Anterior cingulate cortex (tissue), 58 donors: ENCODE data around the gene SGSM2.

Source experiments
- DNase-seq, 58 donors: peaks; one replicate each; lab custom pipeline; 2025; lab: John Stamatoyannopoulos, UW

SGSM2 gene

GRCh38 chr17:2384439-2385127 is 47.3 kb downstream of the SGSM2 start:
- no peak for DNase-seq

GRCh38 chr17:2385240-2386210 is 48.2 kb downstream of the SGSM2 start:
- no peak for DNase-seq

- peak in 2 of 58 donors; percentile 32 to 36 for DNase-seq
Observed at GRCh38 chr17:2386400-2387085, 49.2 kb downstream of the SGSM2 start.

GRCh38 chr17:2387086-2388019 is 50.1 kb downstream of the SGSM2 start:
- DNase-seq: peak in 1 of 58 donors; percentile 33

DNA sequence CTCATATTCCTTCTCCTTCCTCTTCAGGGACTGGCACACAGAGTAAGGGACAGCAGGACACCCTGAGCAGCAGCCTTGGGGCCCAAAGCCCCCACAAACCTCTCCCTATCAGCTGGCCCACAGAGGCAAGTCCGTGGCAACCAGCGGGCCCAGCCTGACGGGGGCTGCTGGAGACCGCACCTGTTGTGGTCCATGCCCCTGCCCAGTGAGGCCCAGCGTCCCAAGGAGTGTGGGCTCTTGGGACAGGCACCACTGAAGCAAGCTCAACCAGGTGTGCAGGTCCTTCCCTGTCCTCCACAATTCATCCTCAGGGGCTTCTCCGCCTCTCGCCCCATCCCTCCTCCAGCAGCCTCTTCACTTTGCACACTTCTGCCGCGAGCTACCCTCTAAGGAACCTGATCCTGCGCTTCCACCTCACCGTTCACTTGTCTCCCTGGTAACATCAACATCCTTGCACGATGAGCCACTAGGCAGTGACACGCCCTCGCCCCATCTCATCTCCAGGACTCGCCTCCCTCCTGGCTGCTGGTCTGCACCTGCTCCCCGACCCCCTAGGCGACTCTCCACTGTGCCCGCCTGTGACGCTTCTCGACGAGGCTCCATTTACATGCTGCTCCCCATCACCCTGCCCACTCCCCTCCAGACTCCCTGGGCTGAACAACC is 50.9 kb downstream of the SGSM2 start:
- peak in 1 of 58 donors; percentile 15 for DNase-seq

DNA sequence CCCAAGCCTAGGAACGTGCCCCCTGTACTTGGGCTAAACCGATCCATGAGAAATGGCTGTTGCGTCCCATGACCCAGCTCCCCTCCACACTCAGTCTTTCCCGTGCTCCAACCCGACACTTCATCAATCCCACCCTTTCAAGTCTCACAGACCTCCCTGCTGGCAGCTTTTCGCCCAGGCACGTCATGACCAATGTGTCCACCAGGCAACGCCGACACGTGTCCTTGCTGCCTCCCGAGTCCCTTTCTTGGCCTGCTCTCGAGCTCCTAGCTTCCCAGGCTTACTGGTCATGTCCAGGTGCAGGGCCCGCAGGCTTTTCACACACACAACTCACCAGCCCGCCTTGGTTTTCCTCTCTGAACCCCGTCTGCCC is 51.4 kb downstream of the SGSM2 start:
- no peak for DNase-seq

DNA sequence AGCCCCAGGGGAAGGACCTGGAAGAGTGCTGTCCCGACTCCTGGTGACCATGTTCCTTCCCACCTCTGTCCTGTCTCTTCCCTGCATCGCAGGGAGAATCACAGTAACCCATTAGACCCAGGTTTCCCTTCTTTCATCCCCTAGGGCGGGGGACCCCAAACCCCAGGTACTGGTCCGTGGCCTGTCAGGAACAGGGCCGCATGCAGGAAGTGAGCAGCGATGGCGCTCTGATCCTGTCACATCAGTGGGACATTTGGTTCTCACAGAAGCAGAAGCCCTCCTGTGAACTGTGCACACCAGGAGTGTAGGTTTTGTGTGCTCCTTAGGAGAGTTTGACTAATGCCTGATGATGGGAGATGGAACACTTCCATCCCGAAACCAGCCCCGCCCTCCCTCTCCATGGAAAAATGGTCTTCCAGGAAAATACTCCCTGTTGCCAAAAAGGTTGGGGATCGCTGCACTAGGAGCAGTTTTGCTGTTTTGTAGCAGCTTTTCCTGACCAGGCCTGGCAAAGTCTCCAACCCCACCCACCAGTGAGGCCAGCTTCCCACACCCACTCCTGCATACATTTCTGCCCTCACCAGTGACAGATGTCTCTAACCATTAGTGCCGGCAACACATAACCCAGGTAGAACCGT is 53.0 kb downstream of the SGSM2 start:
- no peak for DNase-seq

GRCh38 chr17:2391597-2392251 is 54.4 kb downstream of the SGSM2 start:
- DNase-seq: no peak

DNA sequence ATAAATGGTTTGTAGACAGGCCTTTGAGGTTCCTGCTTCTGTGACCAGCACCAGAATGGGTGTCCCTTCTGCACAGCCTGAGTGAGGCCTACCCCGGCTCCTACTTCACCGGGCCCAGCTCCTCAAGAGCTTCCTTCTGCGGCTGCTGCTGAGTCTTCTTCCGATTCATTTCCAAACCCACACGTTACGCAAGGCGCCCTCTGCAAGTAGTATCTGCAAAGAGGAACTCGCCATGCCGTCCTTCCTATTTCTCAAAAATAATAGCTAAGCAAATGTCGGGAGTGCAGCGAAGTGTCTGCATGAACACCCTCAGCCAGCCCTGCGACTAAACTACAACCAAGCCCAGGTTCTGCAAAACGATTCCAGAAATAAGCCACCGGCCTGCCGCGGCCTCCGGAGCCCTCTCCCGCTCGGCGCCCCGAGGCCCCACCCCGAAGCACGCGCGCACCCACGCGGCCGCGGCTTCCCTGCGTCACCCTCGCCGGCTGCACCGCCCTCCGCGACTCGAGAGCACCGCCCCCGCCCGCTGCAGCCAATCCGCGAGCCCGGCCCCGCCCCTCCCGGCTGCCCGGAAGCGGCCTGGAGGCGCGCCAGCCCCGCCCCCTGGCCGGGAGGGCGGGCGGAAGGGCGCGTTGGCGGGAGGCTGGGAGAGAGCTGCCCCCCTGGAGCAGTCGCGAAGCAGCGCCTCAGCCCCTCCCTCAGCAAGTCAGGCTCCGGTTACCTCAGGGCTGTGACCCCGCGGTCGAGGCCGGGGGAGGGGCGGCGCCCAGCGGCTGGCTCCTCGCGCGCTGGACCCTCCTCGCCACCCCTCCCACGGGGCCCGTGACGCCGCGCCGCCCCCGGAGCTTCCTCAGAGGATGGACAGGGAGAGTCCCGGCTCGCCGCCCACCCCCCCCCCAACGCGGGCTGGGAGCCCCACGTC is 55.2 kb downstream of the SGSM2 start:
- DNase-seq: peak; percentile 61 to 97 (median 92)

DNA sequence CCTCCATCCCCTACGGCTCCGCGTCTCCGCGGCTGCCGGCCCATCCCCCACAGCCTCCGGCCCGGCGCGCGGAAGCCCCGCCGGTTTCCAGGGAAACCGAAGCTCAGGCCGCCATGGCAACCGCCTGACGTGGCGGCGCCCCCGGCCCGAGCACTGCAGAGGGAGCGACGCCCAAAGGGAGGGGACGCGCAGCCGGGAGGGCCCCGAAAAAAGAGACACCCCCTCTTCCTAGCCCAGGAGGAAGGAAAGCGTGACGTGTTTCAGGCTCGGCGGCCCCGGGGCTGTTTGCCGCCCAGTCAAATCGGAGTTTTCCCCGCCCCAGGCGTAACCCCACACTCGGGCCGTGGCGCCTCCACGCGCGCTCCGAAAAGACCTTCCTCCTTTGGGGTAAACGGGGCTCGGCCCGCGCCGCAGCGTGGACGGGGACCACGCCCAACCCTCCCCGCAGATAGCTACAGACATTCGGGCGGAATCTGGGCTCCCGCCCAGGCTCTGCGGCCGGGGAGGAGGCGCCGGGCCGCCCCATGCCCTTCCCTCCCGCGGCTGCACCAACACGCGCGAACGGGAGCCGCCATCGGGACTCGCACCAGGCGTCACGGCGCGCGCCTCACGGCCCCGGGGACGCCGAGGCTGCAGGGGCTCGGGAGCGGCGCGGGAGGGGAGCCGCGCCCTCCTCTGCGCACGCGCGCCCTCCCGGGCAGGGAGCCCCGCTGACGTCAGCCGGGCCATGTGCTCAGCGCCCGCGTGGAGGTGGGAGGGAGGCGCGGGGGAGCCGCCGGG is 56.1 kb downstream of the SGSM2 start:
- peak in 56 of 58 donors; percentile 25 to 92 (median 83) for DNase-seq

- DNase-seq: no peak
Observed at GRCh38 chr17:2393954-2394749, 56.9 kb downstream of the SGSM2 start.

GRCh38 chr17:2394775-2395201 is 57.5 kb downstream of the SGSM2 start:
- no peak for DNase-seq

DNA sequence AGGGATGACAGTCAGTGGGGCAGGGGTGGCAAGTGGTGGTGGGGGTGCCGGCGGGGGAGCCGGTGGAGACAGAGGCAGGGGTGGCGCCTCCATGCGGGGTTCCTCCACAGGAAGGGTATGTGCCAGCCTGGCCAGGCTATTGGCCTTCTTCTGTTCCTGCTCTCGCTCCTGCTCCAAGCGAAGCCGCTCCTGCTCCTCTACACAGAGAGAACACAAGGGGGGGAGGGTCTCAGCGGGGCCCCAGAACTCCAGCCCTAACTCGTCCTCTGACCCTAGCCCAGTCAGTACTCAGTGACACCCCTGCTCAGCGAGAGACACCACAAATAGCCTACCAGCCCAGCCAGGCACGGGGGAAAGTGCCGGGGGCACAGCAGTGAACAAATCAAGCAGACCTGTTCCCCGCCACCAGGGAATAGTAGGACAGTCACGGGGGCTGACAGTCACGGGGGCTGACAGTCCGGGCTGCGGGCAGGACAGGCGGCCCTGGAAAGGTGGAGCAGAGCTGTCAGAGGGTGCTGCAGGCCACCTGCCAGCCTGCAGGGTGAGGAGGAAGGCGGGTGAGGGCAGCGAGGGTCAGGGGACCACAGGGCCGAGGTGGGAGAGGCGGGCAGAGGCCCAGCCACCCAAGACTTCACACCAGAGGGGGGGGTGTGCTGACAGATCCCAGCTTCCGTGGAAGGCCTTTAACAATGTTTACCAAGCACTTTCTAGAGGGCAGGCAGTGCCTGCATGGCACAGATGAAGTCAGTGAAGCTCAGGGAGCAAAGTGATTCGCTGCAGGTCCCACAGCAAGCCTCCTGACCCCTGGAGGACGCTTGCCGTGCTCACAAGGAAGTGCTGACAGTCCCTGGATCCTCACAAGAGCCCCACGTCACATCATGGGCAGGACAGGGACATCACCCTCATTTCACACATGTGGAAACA is 58.2 kb downstream of the SGSM2 start:
- DNase-seq: no peak

DNA sequence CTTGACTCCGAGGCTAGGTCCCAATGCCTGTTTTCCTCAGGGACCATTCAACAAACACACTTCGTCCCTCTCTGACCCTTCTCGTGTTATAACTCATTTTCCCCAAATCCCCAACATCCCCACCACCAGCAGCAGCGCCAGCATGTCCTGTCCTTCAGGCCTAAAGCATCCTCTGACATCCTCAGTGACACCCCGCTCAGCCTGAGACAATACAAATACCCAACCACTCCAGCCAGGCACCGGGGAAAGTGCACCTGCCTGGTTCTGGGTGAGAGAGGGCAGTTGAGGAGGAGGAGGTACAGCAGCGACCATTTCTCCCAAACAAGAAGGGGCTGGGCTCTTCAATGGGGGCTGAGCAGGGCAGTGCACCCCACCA is 58.9 kb downstream of the SGSM2 start:
- DNase-seq: no peak
